Esophagus muscularis mucosa (tissue), 4 donors: Measurements from ENCODE around the gene ATP10B. TPM values are rescaled to one million over a fixed set of nuclear protein-coding genes. Genes with fewer than 3 reads are reported as not detected.
"Not testable (repeated sequence)": the region's sequence is repeated elsewhere in the genome, so short reads cannot be mapped to it uniquely, and the experiment has no call there.

Experiments
- DNase-seq: peaks from one replicate; pipeline ENCODE4 v3.0.0-alpha.2; 2017; ENCODE audit errors: extremely low spot score
- H3K27ac ChIP-seq, 4 donors: fragments of 200-600 bp; sonication (generic); replicated peaks in 1 of 4; 1 replicate in 3 of 4; 2 replicates in 1 of 4; pipeline ENCODE4 v1.5.1; 2016 to 2019; ENCODE audit warnings: mild to moderate bottlenecking in 1 of 4
- H3K27me3 ChIP-seq, 4 donors: fragments of 200-600 bp; sonication (generic); one replicate each; pipeline versions ENCODE4 v1.5.1 to v1.6.0; 2016 to 2019
- H3K36me3 ChIP-seq, 4 donors: fragments of 200-600 bp; sonication (generic); one replicate each; pipeline ENCODE4 v1.5.1; 2016 to 2019
- H3K4me1 ChIP-seq, 4 donors: fragments of 200-600 bp; sonication (generic); one replicate each; pipeline ENCODE4 v1.5.1; 2016 to 2019
- H3K4me3 ChIP-seq, 4 donors: fragments of 200-600 bp; sonication (generic); 1 replicate in 2 of 4; 2 replicates in 2 of 4; pipeline ENCODE4 v1.5.1; 2016 to 2019; ENCODE audit warnings: mild to moderate bottlenecking in 4 of 4, moderate library complexity in 1 of 4
- H3K9me3 ChIP-seq, 4 donors: fragments of 200-600 bp; sonication (generic); 1 replicate in 3 of 4; 2 replicates in 1 of 4; pipeline ENCODE4 v1.5.1; 2016 to 2019
- CTCF ChIP-seq, 3 experiments: fragments of 200-600 bp in 2 of 3; fragments of 450-650 bp in 1 of 3; sonication (generic) in 2 of 3; IDR thresholded peaks; one replicate each; pipeline ENCODE4 v1.5.1; 2017 to 2019; ENCODE audit warnings: antibody characterized with exemption in 3 of 3, mild to moderate bottlenecking in 2 of 3, moderate library complexity in 1 of 3
- EP300 ChIP-seq: sonication (generic); formaldehyde crosslinking; IDR thresholded peaks from one replicate; pipeline ENCODE4 v1.6.1; 2017; ENCODE audit warnings: antibody characterized with exemption
- POLR2A ChIP-seq: fragments of 450-650 bp; IDR thresholded peaks from one replicate; pipeline ENCODE4 v1.6.1; 2017; ENCODE audit warnings: antibody characterized with exemption, moderate library complexity, mild to moderate bottlenecking, low read depth
- POLR2AphosphoS5 ChIP-seq, 2 donors: sonication (generic); formaldehyde crosslinking; IDR thresholded peaks; one replicate each; pipeline ENCODE4 v1.6.1; 2017; ENCODE audit warnings: antibody characterized with exemption in 2 of 2
- WGBS: methylation state at CpG from one replicate; pipeline ENCODE4 v1.1.5; 2018; 5-methylcytosine and 5-hydroxymethylcytosine counted together
- intact Hi-C: fragments of 100-400 bp; cut with DNase I; formaldehyde crosslinking; loops from one replicate; pipeline ENCODE4 v1.15.1; 2023
- total RNA-seq, 4 donors: library from RNA; depleted of rRNA; stranded (reverse); fragments of >200 nt; gene quantifications; one replicate each; pipeline versions ENCODE4 v1.1.0 to v1.2.1, GENCODE V29; 2016

The ATP10B gene
- total RNA-seq, 4 donors from 2014 or later = 0.42 to 1.1 (median 0.79) TPM

GRCh38 chr5:160824301-160825001 is 27.6 kb downstream of the ATP10B start:
- intact Hi-C loops = no loop called here
- Histone ChIP-seq H3K36me3 (no peaks in the 10 kb centered on the region), H3K4me1 (no peaks in the 10 kb centered on the region), H3K4me3 (no peak overlapping the region), H3K9me3 (peaks cover 0 to 21% (median 10%) of the 10 kb centered on the region in 4 donors), H3K27ac (no peak overlapping the region), H3K27me3 (no peaks in the 10 kb centered on the region)
- no peak for DNase-seq
- TF ChIP-seq POLR2AphosphoS5 (IDR thresholded peaks at IDR 0.05) (no peak), POLR2A (no peak), CTCF (IDR thresholded peaks at IDR 0.05) (no peak), EP300 (no peak)
- 84% methylated on average over 3 of the region's 3 CpGs for WGBS

- H3K9me3 ChIP-seq, H3K36me3 ChIP-seq, H3K4me1 ChIP-seq, H3K4me3 ChIP-seq, DNase-seq, H3K27ac ChIP-seq, H3K27me3 ChIP-seq, intact Hi-C loops: not testable (repeated sequence)
- WGBS = 78% methylated on average over 9 of the region's 12 CpGs
Measured at GRCh38 chr5:160812996-160813395, 39.0 kb downstream of the ATP10B start.

GRCh38 chr5:160805376-160805775 is 46.6 kb downstream of the ATP10B start:
- intact Hi-C loops = no loop called here
- Histone ChIP-seq H3K4me3 (no peak overlapping the region), H3K36me3 (no peaks in the 10 kb centered on the region), H3K9me3 (no peaks in the 10 kb centered on the region), H3K4me1 (peaks cover 0 to 4% (median 0%) of the 10 kb centered on the region in 4 donors), H3K27me3 (no peaks in the 10 kb centered on the region), H3K27ac (no peak overlapping the region)
- WGBS = 68% methylated on average over 6 of the region's 6 CpGs
- TF ChIP-seq CTCF (IDR thresholded peaks at IDR 0.05) = no peak
- TF ChIP-seq POLR2AphosphoS5 (IDR thresholded peaks at IDR 0.05) = no peak
- TF ChIP-seq EP300 = no peak
- no peak for TF ChIP-seq POLR2A
- DNase-seq = no peak

- 50% methylated on average over 2 of the region's 2 CpGs for WGBS
- intact Hi-C loops = no loop called here
- H3K4me3 ChIP-seq = no peak overlapping the region
- no peaks in the 10 kb centered on the region for H3K27me3 ChIP-seq
- no peak for DNase-seq
- TF ChIP-seq CTCF (IDR thresholded peaks at IDR 0.05) (no peak), EP300 (no peak), POLR2A (no peak), POLR2AphosphoS5 (IDR thresholded peaks at IDR 0.05) (no peak)
- H3K27ac ChIP-seq = no peak overlapping the region
- H3K36me3 ChIP-seq = no peaks in the 10 kb centered on the region
- H3K4me1 ChIP-seq = peaks cover 0 to 6% (median 0%) of the 10 kb centered on the region in 4 donors
- H3K9me3 ChIP-seq = no peaks in the 10 kb centered on the region
Measured at GRCh38 chr5:160802592-160802991, 49.4 kb downstream of the ATP10B start.

GRCh38 chr5:160800375-160801275 is 51.4 kb downstream of the ATP10B start:
- no peaks in the 10 kb centered on the region for H3K27me3 ChIP-seq
- WGBS = 39% methylated on average over 4 of the region's 4 CpGs
- H3K27ac ChIP-seq = no peak overlapping the region
- H3K9me3 ChIP-seq = no peaks in the 10 kb centered on the region
- no peak for DNase-seq
- H3K4me1 ChIP-seq = peaks cover 0 to 6% (median 0%) of the 10 kb centered on the region in 4 donors
- no peaks in the 10 kb centered on the region for H3K36me3 ChIP-seq
- TF ChIP-seq CTCF (IDR thresholded peaks at IDR 0.05) = no peak
- no peak for TF ChIP-seq POLR2AphosphoS5 (IDR thresholded peaks at IDR 0.05)
- TF ChIP-seq POLR2A = no peak
- no peak for TF ChIP-seq EP300
- intact Hi-C loops = no loop called here
- no peak overlapping the region for H3K4me3 ChIP-seq
